ENCODE data around the gene LEMD2. TPM values are rescaled to one million over a fixed set of nuclear protein-coding genes. Genes with fewer than 3 reads are reported as not detected.

The LEMD2 gene
- total and polyA plus RNA-seq, 2 of the 4 experiments (the other 2 are of a cell fraction), result 26.5 to 43.6 TPM

- no peak overlapping the region for H3K4me2 ChIP-seq (ENCODE audit: low read depth, low read length)
- CTCF ChIA-PET, result interaction anchor here (2.8 kb wide), 1 partner anchor 15 kb away, joined by 10 read pairs; the partner anchor contains the start of gene UQCC2
Measured at GRCh38 chr6:33725891-33726673, 62.8 kb downstream of the LEMD2 start.

More at GRCh38 chr6:33725891-33726673, 62.8 kb downstream of the LEMD2 start:
- Histone ChIP-seq H3K18ac (ENCODE audit: low read depth, low read length) (no peak overlapping the region), H3K4ac (ENCODE audit: low read depth, low read length) (no peak overlapping the region), H2BK5ac (ENCODE audit: low read depth, low read length, poor library complexity, severe bottlenecking) (no peak overlapping the region), H3K27me3 (ENCODE audit: control insufficient read depth, insufficient read depth, low read length) (peaks cover 38% of the 10 kb centered on the region), H3K23ac (ENCODE audit: low read depth, low read length) (no peak overlapping the region), H2AFZ (replicated peaks; ENCODE audit: low read length, poor library complexity) (no peak overlapping the region), H4K20me1 (ENCODE audit: insufficient read depth, low read length) (no peaks in the 10 kb centered on the region), H3K9me1 (ENCODE audit: insufficient read depth, low read length) (no peaks in the 10 kb centered on the region), H3K36me3 (ENCODE audit: control insufficient read depth, insufficient read depth, low read length) (no peaks in the 10 kb centered on the region), H2BK15ac (ENCODE audit: low read depth, low read length) (no peak overlapping the region), H3K56ac (ENCODE audit: extremely low read depth, insufficient read depth, low read length) (no peak overlapping the region), H2BK120ac (ENCODE audit: low read depth, low read length) (no peak overlapping the region), H2BK20ac (ENCODE audit: low read depth, low read length) (no peak overlapping the region), H3K4me1 (ENCODE audit: control insufficient read depth, insufficient read depth, low read length) (no peaks in the 10 kb centered on the region), H3K9me3 (ENCODE audit: control insufficient read depth, insufficient read depth, low read length) (no peaks in the 10 kb centered on the region), H3K9ac (ENCODE audit: low read depth, low read length) (no peak overlapping the region), H3K79me1 (ENCODE audit: low read depth in 1 of 2, low read length in 2 of 2) (no peaks in the 10 kb centered on the region), H4K5ac (ENCODE audit: low read depth, low read length) (no peak overlapping the region), H3K4me3 (ENCODE audit: insufficient read depth, low read depth, low read length) (no peak overlapping the region), H2AK5ac (ENCODE audit: low read depth, low read length) (no peak overlapping the region), H4K91ac (ENCODE audit: insufficient read depth, low read depth, low read length) (no peak overlapping the region), H4K8ac (ENCODE audit: low read depth in 2 of 2, low read length in 2 of 2) (no peak overlapping the region), H3K27ac (ENCODE audit: insufficient read depth, low read length) (no peak overlapping the region), H3K14ac (replicated peaks; ENCODE audit: low read depth, low read length) (no peak overlapping the region), H2AK9ac (replicated peaks; ENCODE audit: low read depth, low read length, poor library complexity) (no peak overlapping the region)
- BruUV-seq (replicated peaks), result no TSS peak
- no CpG with 5 or more reads among the region's 7 CpGs for WGBS, 2 experiments (ENCODE audit: extremely low coverage in 2 of 2, insufficient read length in 1 of 2)
- POLR2A ChIA-PET (ENCODE audit: unreplicated experiment), result no interaction called here
- TF ChIP-seq NFE2L2 (IDR thresholded peaks at IDR 0.05; ENCODE audit: low read depth, low read length) (no peak), CEBPB (IDR thresholded peaks at IDR 0.05; ENCODE audit: low read depth, low read length) (no peak), RCOR1 (IDR thresholded peaks at IDR 0.05; ENCODE audit: insufficient replicate concordance, low read length) (no peak), MXI1 (IDR thresholded peaks at IDR 0.05; ENCODE audit: borderline replicate concordance, low read depth, low read length) (no peak)
- TF ChIP-seq, protein P1, sequence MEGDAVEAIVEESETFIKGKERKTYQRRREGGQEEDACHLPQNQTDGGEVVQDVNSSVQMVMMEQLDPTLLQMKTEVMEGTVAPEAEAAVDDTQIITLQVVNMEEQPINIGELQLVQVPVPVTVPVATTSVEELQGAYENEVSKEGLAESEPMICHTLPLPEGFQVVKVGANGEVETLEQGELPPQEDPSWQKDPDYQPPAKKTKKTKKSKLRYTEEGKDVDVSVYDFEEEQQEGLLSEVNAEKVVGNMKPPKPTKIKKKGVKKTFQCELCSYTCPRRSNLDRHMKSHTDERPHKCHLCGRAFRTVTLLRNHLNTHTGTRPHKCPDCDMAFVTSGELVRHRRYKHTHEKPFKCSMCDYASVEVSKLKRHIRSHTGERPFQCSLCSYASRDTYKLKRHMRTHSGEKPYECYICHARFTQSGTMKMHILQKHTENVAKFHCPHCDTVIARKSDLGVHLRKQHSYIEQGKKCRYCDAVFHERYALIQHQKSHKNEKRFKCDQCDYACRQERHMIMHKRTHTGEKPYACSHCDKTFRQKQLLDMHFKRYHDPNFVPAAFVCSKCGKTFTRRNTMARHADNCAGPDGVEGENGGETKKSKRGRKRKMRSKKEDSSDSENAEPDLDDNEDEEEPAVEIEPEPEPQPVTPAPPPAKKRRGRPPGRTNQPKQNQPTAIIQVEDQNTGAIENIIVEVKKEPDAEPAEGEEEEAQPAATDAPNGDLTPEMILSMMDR (conservative IDR thresholded peaks at IDR 0.05; ENCODE audit: low read depth, low read length), result no peak
- ATAC-seq (ENCODE audit: low read depth) (no peak), DNase-seq (no peak)
- in situ Hi-C loops (cut with MboI; ENCODE audit: low sequenced_read_pairs) (no loop called here), intact Hi-C loops (cut with micrococcal nuclease) (no loop called here), dilution Hi-C loops (cut with HindIII; ENCODE audit: low sequenced_read_pairs, unreplicated experiment) (no loop called here)
